Measurements from ENCODE around the gene TLE3.

The TLE3 gene

GRCh38 chr15:70031713-70032112 is 66.0 kb downstream of the TLE3 start:
- H3K4me3 ChIP-seq (replicated peaks; ENCODE audit: low read depth, low read length), result no peak overlapping the region
- TF ChIP-seq, protein P1, sequence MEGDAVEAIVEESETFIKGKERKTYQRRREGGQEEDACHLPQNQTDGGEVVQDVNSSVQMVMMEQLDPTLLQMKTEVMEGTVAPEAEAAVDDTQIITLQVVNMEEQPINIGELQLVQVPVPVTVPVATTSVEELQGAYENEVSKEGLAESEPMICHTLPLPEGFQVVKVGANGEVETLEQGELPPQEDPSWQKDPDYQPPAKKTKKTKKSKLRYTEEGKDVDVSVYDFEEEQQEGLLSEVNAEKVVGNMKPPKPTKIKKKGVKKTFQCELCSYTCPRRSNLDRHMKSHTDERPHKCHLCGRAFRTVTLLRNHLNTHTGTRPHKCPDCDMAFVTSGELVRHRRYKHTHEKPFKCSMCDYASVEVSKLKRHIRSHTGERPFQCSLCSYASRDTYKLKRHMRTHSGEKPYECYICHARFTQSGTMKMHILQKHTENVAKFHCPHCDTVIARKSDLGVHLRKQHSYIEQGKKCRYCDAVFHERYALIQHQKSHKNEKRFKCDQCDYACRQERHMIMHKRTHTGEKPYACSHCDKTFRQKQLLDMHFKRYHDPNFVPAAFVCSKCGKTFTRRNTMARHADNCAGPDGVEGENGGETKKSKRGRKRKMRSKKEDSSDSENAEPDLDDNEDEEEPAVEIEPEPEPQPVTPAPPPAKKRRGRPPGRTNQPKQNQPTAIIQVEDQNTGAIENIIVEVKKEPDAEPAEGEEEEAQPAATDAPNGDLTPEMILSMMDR (IDR thresholded peaks at IDR 0.05; ENCODE audit: low read length, missing control alignments), result no peak
- DNase-seq (ENCODE audit: low read depth), result no peak

DNA sequence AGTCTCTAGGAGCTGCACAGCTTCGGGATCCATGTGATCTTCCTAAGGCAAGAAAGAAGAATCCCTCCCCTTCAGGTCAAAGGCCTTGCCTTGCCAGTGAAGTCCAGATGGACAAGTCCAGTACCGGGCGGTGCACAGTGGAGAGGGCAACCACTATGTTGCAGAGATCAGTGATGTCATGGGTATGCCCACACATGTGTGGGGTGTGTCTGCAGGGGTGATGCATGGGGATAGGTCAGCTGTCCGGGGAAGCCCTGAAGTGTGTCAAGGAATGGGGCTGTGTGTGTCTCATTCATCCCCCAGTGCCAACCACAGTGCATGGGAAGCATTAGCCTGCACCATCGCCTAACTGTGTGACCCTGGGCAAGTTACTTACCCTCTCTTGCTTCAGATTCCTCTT is 66.5 kb downstream of the TLE3 start:
- TF ChIP-seq, protein P1 (IDR thresholded peaks at IDR 0.05; ENCODE audit: low read length, missing control alignments), result no peak
- no peak overlapping the region for H3K4me3 ChIP-seq (replicated peaks; ENCODE audit: low read depth, low read length)
- DNase-seq (ENCODE audit: low read depth), result no peak

DNA sequence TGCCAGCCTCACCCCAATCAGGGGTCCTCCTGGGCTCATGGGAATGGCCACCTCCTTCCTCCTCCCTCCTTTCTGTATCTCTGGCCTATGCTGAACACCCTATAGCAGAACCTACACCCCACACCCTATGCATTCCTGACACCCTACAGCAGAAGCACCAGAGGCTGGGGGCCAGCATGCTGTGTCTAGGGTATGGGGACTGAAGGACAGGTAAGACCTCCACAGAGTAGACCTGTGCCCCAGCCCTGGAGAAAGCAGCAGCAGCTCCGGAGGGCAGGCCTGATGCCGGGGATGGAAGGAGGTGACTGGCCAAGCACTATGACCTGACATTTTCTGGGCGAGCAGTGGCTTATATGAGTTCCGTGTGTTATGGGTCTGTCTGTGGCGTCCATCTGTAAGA is 66.9 kb downstream of the TLE3 start:
- no peak for DNase-seq (ENCODE audit: low read depth)
- TF ChIP-seq, protein P1 (IDR thresholded peaks at IDR 0.05; ENCODE audit: low read length, missing control alignments), result no peak

GRCh38 chr15:70029297-70029701 is 68.4 kb downstream of the TLE3 start:
- TF ChIP-seq, protein P1 (IDR thresholded peaks at IDR 0.05; ENCODE audit: low read length, missing control alignments), result no peak
- DNase-seq (ENCODE audit: low read depth), result no peak

More for the DNA sequence above, 66.9 kb downstream of the TLE3 start:
- no peak overlapping the region for H3K4me3 ChIP-seq (replicated peaks; ENCODE audit: low read depth, low read length)

DNA sequence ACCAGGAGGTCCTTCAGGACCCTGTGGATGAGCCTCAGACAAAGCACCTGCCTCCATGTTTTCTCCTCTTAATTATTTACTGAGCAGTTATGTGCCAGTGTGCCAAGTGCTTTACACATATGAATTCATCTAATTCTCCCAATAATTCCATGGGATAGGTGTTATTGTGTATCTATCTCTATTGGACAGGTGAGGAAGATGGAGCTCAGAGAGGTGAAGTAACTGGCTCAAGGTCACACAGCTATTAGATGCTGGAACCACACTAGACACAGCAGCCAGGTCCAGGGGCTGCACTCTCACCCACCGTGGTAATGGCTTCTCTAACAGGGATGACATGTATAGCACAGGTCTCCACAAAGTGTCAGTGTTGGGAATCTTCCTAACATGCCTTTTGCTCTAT is 70.2 kb downstream of the TLE3 start:
- DNase-seq (ENCODE audit: low read depth), result no peak
- H3K4me3 ChIP-seq (replicated peaks; ENCODE audit: low read depth, low read length), result no peak overlapping the region
- TF ChIP-seq, protein P1 (IDR thresholded peaks at IDR 0.05; ENCODE audit: low read length, missing control alignments), result no peak

More at GRCh38 chr15:70029297-70029701, 68.4 kb downstream of the TLE3 start:
- no peak overlapping the region for H3K4me3 ChIP-seq (replicated peaks; ENCODE audit: low read depth, low read length)

DNA sequence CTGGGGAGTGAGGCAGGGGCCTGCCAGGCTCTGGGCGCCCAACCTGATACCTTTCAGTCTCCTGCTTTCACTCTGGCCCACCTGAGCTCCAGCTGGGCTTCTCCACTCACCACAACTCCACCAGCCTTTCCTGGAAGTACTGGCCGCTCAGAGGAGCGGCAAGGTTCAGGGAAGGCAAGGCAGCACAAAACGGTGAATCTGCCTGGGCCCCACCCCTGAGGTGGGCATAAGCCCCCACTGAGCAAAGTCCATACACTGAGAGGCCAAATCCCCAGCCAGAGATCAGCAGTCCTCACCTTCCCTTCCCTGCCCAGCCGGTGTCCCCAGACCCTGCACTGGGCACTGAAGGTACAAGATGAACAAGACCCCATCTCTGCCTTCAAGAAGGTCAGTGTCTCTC is 70.7 kb downstream of the TLE3 start:
- TF ChIP-seq, protein P1 (IDR thresholded peaks at IDR 0.05; ENCODE audit: low read length, missing control alignments), result no peak
- no peak overlapping the region for H3K4me3 ChIP-seq (replicated peaks; ENCODE audit: low read depth, low read length)
- DNase-seq (ENCODE audit: low read depth), result no peak

Measured in fibroblast of pulmonary artery (primary cell).